Measurements from ENCODE around the gene GLMP. TPM values are rescaled to one million over a fixed set of nuclear protein-coding genes. Genes with fewer than 3 reads are reported as not detected.
"Not testable (repeated sequence)": the region's sequence is repeated elsewhere in the genome, so short reads cannot be mapped to it uniquely, and the experiment has no call there.

The GLMP gene
- total RNA-seq, 4 donors from 2014 or later: 35.5 to 78.1 (median 42.8) TPM

DNA sequence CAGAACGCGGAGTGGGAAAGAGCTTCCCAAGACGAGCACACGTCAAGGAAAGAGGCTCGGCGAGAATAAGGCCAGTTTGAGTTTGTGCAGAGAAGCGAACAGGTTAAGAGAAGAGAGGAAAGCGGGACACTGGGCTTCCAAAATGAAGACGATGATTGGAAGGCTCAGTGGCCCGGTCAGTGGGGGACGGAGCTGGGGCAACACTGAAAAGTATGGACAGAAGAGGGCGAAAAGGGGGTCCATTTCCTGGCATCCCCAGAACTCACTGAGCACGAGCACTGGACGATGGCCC is 42.4 kb upstream of the GLMP start:
- 1% methylated on average over 14 of the region's 14 CpGs for WGBS
- Histone ChIP-seq H3K4me1 (peaks cover 16% of the 10 kb centered on the region), H3K27me3 (no peaks in the 10 kb centered on the region), H3K36me3 (peaks cover 24% of the 10 kb centered on the region), H3K4me3 (peak overlapping the region; percentile 68), H3K27ac (peak overlapping the region; percentile 48), H3K9me3 (no peaks in the 10 kb centered on the region)
- no peak for DNase-seq (ENCODE audit: low spot score in 2 of 2)
- TF ChIP-seq CTCF (IDR thresholded peaks at IDR 0.05) (no peak), POLR2A (IDR thresholded peaks at IDR 0.05) (peak in 1 of 2 donors; percentile 24)

DNA sequence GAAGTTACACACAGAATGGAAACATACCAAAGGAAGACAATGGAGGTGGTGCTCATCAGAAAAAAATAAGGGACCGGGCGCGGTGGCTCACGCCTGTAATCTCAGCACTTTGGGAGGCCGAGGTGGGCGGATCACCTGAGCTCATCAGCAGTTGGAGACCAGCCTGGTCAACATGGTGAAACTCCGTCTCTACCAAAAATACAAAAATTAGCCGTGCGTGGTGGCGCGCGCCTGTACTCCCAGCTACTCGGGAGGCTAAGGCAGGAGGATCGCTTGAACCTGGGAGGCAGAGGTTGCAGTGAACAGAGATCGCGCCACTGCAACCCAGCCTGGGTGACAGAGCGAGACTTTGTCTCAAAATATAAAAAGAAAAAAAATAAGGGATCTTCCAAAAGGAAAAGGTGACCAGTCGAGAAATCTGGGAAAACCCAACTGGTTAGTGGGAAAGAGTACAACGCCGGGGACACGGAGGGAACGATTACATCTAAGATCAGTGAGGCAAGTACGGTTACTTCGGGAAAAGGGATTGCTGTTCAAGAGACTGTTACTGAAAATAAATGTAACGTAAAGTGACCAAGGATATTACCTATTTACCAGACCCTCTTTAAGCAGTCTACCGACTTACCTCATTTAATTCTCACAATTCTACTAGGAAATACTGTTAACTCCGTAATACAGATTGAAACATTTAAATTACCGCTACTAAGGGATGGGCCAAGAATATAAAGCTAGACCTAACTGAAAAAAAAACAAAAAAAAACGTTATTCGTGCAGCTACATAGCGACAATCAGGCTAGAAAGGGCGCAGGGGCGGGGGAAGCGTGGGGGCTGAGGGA is 41.8 kb upstream of the GLMP start:
- Histone ChIP-seq H3K27me3 (no peaks in the 10 kb centered on the region), H3K4me1 (peaks cover 16% of the 10 kb centered on the region), H3K9me3 (no peaks in the 10 kb centered on the region), H3K36me3 (peaks cover 30% of the 10 kb centered on the region), H3K27ac (peak overlapping the region; percentile 48), H3K4me3 (peak overlapping the region; percentile 68)
- DNase-seq (ENCODE audit: low spot score in 2 of 2): no peak
- TF ChIP-seq POLR2A (IDR thresholded peaks at IDR 0.05): no peak
- TF ChIP-seq CTCF (IDR thresholded peaks at IDR 0.05): no peak
- no peak for TF ChIP-seq POLR2AphosphoS5 (IDR thresholded peaks at IDR 0.05)
- no peak for TF ChIP-seq EP300 (IDR thresholded peaks at IDR 0.05)
- WGBS: 33% methylated on average over 34 of the region's 34 CpGs

DNA sequence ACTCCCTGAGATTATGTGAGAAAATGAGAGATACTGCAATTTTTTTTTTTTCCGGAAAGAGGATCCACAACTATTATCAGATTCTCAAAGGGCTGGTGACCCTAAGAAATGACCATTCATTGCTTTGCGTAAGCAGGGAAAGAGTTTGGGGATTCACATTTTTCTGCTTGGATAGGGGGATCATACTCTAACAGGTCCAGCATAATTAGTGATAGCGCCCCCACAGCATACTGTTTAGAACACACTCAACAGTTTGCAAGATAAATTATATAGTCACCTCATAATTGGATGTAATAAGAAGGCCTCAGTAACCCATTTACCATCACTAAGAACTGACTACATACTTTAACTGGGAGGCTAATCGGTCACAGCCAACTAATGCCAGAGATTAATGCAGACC is 40.8 kb upstream of the GLMP start:
- H3K4me1 ChIP-seq: peaks cover 16% of the 10 kb centered on the region
- no peak overlapping the region for H3K4me3 ChIP-seq
- 67% methylated on average over 4 of the region's 4 CpGs for WGBS

DNA sequence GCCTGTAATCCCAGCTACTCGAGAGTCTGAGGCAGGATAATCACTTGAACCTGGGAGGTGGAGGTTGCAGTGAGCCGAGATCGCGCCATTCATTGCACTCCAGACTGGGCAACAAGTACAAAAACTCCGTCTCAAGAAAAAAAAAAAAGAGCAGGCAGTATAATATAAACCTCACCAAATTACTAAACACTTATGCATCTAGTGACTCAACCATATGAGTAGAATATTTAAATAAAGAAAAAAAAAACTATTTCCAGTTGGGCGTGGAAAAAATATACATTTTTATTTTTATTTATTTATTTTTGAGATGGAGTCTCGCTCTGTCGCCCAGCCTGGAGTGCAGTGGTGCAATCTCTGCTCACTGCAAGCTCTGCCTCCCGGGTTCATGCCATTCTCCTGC is 27.7 kb upstream of the GLMP start:
- not testable (repeated sequence) for H3K27ac ChIP-seq; H3K27me3 ChIP-seq; DNase-seq (ENCODE audit: low spot score in 2 of 2); H3K4me1 ChIP-seq; H3K9me3 ChIP-seq; H3K4me3 ChIP-seq
- 95% methylated on average over 9 of the region's 9 CpGs for WGBS
- H3K36me3 ChIP-seq: peaks cover 73% of the 10 kb centered on the region

More for the DNA sequence above, 40.8 kb upstream of the GLMP start:
- H3K36me3 ChIP-seq: peaks cover 40% of the 10 kb centered on the region
- H3K27me3 ChIP-seq: no peaks in the 10 kb centered on the region
- no peaks in the 10 kb centered on the region for H3K9me3 ChIP-seq
- no peak for DNase-seq (ENCODE audit: low spot score in 2 of 2)
- H3K27ac ChIP-seq: no peak overlapping the region
- TF ChIP-seq CTCF (IDR thresholded peaks at IDR 0.05) (no peak), POLR2AphosphoS5 (IDR thresholded peaks at IDR 0.05) (no peak), EP300 (IDR thresholded peaks at IDR 0.05) (no peak), POLR2A (IDR thresholded peaks at IDR 0.05) (no peak)

GRCh38 chr1:156320560-156320959 is 25.1 kb upstream of the GLMP start:
- H3K27me3 ChIP-seq: no peaks in the 10 kb centered on the region
- no peak overlapping the region for H3K27ac ChIP-seq
- H3K36me3 ChIP-seq: peaks cover 95% of the 10 kb centered on the region
- DNase-seq (ENCODE audit: low spot score in 2 of 2): no peak
- no peak overlapping the region for H3K4me3 ChIP-seq
- 80% methylated on average over 3 of the region's 3 CpGs for WGBS
- no peaks in the 10 kb centered on the region for H3K4me1 ChIP-seq
- TF ChIP-seq CTCF (IDR thresholded peaks at IDR 0.05) (no peak), POLR2AphosphoS5 (IDR thresholded peaks at IDR 0.05) (no peak), POLR2A (IDR thresholded peaks at IDR 0.05) (no peak), EP300 (IDR thresholded peaks at IDR 0.05) (no peak)
- H3K9me3 ChIP-seq: no peaks in the 10 kb centered on the region

GRCh38 chr1:156319664-156320063 is 24.2 kb upstream of the GLMP start:
- 62% methylated on average over 1 of the region's 1 CpG for WGBS
- DNase-seq (ENCODE audit: low spot score in 2 of 2): peak in 1 of 2 donors; percentile 18
- TF ChIP-seq EP300 (IDR thresholded peaks at IDR 0.05): no peak
- TF ChIP-seq CTCF (IDR thresholded peaks at IDR 0.05): peak; percentile 5 to 41
- Histone ChIP-seq H3K4me1 (no peaks in the 10 kb centered on the region), H3K4me3 (no peak overlapping the region), H3K36me3 (peaks cover 99% of the 10 kb centered on the region), H3K27me3 (no peaks in the 10 kb centered on the region), H3K9me3 (no peaks in the 10 kb centered on the region), H3K27ac (no peak overlapping the region)
